GM12864 (cell line): ENCODE measurements around the gene LTBP2.

ENCODE experiments used
- DNase-seq: peaks from one replicate; pipeline ENCODE4 v3.0.0-alpha.2; 2011; ENCODE audit warnings: low read depth
- H3K4me3 ChIP-seq: 2 replicates; pipeline ENCODE4 v1.5.1; 2011; ENCODE audit warnings: mild to moderate bottlenecking, low read depth, low read length, control low read depth
- TF ChIP-seq, protein P1 (sequence below): IDR thresholded peaks from 2 replicates; pipeline ENCODE4 v1.5.1; 2011; ENCODE audit warnings: low read depth, mild to moderate bottlenecking, moderate library complexity, low read length, control low read depth, inconsistent platforms; ENCODE audit errors: missing control alignments

LTBP2 gene

DNA sequence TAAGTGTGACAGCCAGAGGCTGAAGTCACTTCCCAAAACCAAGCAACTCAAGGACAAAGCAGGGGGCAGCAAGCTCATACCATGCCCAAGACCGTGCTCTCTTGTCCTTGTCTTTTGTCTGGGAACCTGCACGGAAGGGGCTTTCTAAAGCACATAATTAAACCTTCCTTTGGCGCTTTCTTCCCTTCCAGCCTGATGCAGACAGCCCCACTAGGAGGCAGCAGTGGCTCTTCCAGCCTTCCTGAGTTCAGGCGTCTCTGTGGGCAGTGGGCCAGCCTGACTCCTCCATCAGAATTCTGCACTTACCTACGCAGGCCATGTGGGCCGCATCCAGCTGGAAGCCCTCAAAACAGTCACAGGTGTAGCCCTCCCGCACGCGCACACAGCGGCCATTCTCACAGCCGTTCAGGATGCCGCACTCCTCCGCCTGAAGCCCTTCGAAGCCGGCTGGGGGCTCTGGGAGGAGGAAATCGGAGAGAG is 110.9 kb downstream of the LTBP2 start:
- TF ChIP-seq, protein P1, sequence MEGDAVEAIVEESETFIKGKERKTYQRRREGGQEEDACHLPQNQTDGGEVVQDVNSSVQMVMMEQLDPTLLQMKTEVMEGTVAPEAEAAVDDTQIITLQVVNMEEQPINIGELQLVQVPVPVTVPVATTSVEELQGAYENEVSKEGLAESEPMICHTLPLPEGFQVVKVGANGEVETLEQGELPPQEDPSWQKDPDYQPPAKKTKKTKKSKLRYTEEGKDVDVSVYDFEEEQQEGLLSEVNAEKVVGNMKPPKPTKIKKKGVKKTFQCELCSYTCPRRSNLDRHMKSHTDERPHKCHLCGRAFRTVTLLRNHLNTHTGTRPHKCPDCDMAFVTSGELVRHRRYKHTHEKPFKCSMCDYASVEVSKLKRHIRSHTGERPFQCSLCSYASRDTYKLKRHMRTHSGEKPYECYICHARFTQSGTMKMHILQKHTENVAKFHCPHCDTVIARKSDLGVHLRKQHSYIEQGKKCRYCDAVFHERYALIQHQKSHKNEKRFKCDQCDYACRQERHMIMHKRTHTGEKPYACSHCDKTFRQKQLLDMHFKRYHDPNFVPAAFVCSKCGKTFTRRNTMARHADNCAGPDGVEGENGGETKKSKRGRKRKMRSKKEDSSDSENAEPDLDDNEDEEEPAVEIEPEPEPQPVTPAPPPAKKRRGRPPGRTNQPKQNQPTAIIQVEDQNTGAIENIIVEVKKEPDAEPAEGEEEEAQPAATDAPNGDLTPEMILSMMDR: peak; percentile 33
- no peak overlapping the region for H3K4me3 ChIP-seq
- DNase-seq: no peak

DNA sequence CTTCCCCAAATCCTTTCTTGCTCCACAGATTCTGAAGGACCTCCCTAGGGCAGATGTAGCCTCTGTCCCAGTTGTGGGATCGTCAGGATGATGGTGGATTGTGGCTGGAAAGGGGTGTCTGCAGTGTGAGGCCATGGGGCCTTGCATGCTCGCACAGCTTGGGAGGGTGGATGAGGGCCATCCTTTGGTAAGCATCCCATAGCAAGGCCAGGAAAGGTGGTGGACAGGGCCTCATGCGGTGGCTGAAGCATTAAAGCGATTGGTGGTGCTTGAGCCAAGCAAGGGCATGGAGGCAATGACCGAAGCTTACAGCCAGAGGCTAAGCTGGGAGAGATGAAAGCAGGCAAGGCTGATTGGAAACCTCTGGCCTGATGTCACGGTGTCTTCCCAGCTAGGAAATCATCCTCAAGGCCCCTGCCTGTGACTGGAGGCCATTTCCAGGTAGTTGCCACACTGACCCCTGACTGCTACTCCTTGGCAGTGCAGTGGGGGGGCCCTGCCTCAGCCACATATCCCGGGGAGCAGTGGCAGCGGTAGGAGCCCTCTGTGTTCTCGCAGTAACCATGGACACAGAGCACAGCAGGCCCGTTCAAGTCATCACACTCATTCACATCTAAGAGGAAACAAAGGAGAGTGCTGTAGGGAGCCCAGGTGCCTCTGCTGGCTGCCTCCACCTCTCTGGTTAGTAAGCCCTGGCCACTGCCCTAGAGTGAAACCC is 111.5 kb downstream of the LTBP2 start:
- H3K4me3 ChIP-seq: no peak overlapping the region
- TF ChIP-seq, protein P1: no peak
- DNase-seq: no peak

DNA sequence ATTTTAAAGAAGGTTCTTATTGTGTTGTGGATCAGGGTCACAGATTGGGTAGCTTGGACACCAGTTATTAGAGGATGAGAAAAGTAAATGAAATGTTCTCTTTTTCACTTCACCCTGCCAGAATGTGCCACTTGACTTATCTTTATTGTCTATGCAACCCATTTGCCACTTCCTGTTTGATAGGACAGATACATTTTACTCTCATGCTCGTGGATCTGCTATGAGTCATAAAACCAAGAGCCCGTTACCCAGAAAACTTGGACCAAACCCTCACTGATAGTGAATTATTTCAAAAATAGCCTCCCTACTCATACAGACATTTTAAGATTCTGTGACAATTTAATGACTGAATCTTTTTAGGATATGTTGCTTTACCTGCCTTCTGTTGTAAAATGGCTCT is 116.7 kb downstream of the LTBP2 start:
- no peak for DNase-seq
- TF ChIP-seq, protein P1: no peak
- no peak overlapping the region for H3K4me3 ChIP-seq

DNA sequence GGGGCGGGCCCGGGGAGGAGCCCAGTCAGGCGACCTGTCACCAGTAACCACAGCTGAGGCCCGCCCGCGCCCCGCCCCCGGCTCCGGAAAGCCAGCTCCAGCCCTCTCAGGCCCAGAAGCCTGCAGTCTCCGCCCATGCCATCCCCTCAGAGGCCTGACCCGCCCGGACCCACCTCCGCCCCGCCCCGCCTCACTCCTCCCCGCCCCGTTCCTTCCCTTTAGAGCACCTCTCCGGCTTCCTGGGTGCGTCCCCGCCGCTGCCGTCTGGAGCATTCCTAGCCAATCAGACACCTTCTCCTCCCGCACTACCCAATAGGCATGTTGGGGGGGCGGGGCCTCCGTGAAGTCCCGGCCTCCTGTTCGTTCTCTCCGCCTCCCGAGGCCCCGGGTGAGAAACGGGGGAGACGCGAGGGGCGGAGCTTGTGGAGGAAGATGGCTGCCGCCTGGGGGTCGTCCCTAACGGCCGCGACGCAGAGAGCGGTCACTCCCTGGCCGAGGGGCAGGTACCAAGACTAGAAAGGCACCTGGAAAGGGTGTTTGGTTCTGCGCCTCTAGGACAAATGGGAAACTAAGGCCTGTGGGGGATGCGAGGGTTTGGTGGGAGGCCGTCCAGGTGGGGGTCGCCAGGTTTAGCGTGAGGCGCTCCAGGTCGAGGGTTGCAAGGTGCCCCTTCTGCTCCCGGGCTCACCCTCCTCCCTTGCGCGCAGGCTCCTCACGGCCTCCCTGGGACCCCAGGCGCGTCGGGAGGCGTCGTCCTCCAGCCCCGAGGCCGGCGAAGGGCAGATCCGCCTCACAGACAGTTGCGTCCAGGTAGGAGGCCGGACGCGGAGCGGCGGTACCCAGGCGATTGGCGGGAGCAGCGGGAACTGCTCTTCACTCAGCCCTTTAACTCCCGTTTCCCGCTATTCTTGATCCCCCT is 118.4 kb downstream of the LTBP2 start, which contains the start of gene ISCA2:
TSS of gene ISCA2 (plus strand) at position 423 of the 919 bp plus-strand sequence. CDS start at position 433, 10 bp downstream.
- peak within 1 kb of the TSS; percentile 98 for H3K4me3 ChIP-seq
- DNase-seq: peak; percentile 97
- TF ChIP-seq, protein P1: no peak

DNA sequence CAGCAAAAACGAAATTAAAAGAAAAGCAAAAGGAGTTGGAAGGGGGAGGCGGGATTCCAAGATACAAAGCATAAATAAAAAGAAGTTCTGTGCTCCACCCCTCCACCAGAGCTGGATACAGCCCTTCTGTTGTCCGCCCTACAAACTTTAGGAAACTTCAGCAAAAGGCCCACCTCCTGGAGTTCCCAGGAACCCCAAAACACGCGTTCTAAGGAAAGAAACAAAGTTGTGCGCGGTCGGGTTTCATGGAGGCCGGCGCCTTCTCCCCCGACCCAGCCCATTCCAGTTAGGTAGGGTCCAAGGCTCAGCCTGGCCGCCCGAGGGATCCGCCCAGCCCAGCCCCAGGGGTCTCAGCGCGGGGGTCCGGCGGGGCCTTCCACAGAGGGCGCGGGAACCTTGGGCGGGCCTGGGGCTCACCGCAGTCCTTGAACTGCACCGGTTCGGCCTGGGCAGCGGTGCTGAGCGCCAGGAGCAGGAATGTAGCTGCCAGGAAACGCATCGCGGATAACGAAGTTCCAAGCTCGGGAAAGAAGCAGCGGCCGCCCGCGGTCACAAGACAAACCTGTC is 119.2 kb downstream of the LTBP2 start, which contains the start of gene NPC2:
TSS of gene NPC2 (minus strand) at position 530 of the 567 bp plus-strand sequence. CDS start at position 499, 31 bp downstream.
- DNase-seq: no peak
- peak within 1 kb of the TSS; percentile 98 for H3K4me3 ChIP-seq
- TF ChIP-seq, protein P1: no peak

DNA sequence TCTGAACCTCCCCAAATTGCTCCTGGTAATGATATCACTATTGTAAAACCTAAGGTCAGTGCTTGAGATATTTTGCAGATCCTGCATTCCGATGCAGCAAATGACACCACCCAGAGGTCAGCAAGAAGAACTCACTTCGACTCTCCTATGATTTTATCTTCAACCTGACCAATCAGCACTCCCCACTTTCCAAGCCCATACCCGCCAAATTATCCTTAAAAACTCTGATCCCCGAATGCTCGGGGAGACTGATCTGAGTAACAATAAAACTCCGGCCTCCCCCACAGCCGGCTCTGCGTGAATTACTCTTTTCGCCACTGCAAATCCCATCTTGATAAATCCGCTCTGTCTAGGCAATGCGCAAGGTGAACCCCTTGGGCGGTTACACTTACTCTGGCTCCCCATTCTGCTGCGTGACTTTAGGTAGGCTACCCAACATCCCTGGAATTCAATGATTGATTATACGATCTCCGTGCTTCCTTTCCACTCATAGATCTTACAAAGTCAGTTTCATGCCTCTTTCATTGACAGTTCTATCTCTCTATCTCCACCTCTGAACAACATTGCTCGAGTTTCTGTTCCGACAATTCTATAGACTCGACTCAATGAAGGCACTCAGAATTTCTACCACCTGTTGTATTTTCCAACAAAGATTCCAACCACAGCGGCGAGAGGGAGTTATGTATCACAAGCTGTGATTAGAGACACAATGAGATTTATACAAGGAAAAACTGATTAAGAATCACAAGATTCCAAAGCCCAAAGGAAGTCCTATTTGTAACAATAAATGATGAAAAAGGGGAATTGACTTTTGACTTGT is 119.9 kb downstream of the LTBP2 start:
- DNase-seq: peak; percentile 38
- TF ChIP-seq, protein P1: peak; percentile 56
- H3K4me3 ChIP-seq: peak overlapping the region; percentile 63
